PC-9 (cell line): Measurements from ENCODE around the gene NLGN4X.

Source experiments
- CTCF ChIP-seq: fragments of 200-600 bp; sonication (generic); conservative IDR thresholded peaks from 2 replicates; pipeline ENCODE4 v1.6.1; 2017; ENCODE audit warnings: mixed run types, antibody characterized with exemption, mild to moderate bottlenecking, moderate library complexity
- EZH2 ChIP-seq: fragments of 200-600 bp; sonication (generic); IDR thresholded peaks from 2 replicates; pipeline ENCODE4 v1.8.0; 2017; ENCODE audit warnings: antibody characterized with exemption, low read depth

- TF ChIP-seq EZH2 (no peak), CTCF (no peak)
Observed at GRCh38 chrX:6203462-6204215, 25.0 kb downstream of the NLGN4X start.
